A673 (cell line): ENCODE data around the gene CNTN5.

Source experiments
- EZH2 ChIP-seq: fragments of 200-600 bp; sonication (generic); IDR thresholded peaks from 2 replicates; pipeline ENCODE4 v1.6.1; 2017; ENCODE audit warnings: borderline replicate concordance, low read depth, mild to moderate bottlenecking, mixed read lengths, antibody characterized with exemption, low read length; ENCODE audit not compliant: poor library complexity, severe bottlenecking
- TF ChIP-seq, protein P1 (sequence below): fragments of 300-800, 200-600 bp; sonication (generic); conservative IDR thresholded peaks from 2 replicates; pipeline ENCODE4 v1.5.1; 2017; ENCODE audit warnings: low read depth, mild to moderate bottlenecking, antibody characterized with exemption, low read length, moderate library complexity, mixed read lengths

DNA sequence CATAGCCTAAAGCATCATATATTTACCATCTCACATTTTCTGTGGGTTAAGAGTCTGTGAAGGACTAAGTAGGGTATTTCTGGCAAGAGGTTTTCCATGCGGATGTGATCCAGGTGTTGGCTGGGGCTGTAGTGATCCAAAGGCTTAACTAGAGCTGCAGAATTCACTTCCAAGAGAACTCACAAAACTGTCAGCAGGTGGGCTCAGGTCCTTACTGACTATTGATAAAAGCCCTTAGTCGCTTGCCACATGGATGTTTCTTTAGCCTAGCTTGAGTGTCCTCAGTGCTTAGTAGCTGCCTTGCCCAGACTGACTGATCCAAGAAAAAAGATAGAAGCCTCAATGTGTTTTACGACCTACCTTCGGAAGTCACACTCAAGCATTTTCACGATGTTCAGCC lies 250.8 kb downstream of the CNTN5 start:
- TF ChIP-seq, protein P1, sequence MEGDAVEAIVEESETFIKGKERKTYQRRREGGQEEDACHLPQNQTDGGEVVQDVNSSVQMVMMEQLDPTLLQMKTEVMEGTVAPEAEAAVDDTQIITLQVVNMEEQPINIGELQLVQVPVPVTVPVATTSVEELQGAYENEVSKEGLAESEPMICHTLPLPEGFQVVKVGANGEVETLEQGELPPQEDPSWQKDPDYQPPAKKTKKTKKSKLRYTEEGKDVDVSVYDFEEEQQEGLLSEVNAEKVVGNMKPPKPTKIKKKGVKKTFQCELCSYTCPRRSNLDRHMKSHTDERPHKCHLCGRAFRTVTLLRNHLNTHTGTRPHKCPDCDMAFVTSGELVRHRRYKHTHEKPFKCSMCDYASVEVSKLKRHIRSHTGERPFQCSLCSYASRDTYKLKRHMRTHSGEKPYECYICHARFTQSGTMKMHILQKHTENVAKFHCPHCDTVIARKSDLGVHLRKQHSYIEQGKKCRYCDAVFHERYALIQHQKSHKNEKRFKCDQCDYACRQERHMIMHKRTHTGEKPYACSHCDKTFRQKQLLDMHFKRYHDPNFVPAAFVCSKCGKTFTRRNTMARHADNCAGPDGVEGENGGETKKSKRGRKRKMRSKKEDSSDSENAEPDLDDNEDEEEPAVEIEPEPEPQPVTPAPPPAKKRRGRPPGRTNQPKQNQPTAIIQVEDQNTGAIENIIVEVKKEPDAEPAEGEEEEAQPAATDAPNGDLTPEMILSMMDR, result no peak
- no peak for TF ChIP-seq EZH2
